IMR-90 (cell line): ENCODE measurements around the gene TRAP1. TPM values are rescaled to one million over a fixed set of nuclear protein-coding genes. Genes with fewer than 3 reads are reported as not detected.

ENCODE experiments used
- ATAC-seq: fragments of 200-7000 bp; cut with Tn5 transposase; 2 replicates; pipeline ENCODE4 v1.9.1; 2020; ENCODE audit warnings: low read depth, mild to moderate bottlenecking, moderate library complexity
- BruUV-seq: library from RNA; stranded (reverse); fragments of 400-500 nt; replicated peaks from 2 replicates; lab custom pipeline; 2021; lab: Mats Ljungman, UMichigan
- CTCF ChIA-PET: fragments of 300-600 bp; formaldehyde crosslinking; extraction: SDS; loops from one replicate; lab custom pipeline; 2021; ENCODE audit warnings: antibody characterized with exemption; lab: Yijun Ruan, JAX
- POLR2A ChIA-PET: fragments of 300-600 bp; sonication (Branson Sonifier 250); formaldehyde crosslinking; loops from one replicate; lab custom pipeline; 2022; ENCODE audit warnings: antibody characterized with exemption; ENCODE audit not compliant: unreplicated experiment; lab: Charles Lee
- DNase-seq: peaks from one replicate; pipeline ENCODE4 v3.0.0; 2013
- H2AFZ ChIP-seq: replicated peaks from 2 replicates; pipeline ENCODE3; 2013; ENCODE audit warnings: low read length, mild to moderate bottlenecking; ENCODE audit not compliant: poor library complexity
- H2AK5ac ChIP-seq: 2 replicates; pipeline ENCODE4 v1.6.1; 2013; ENCODE audit warnings: low read depth, low read length, inconsistent platforms
- H2AK9ac ChIP-seq: replicated peaks from 2 replicates; pipeline ENCODE3; 2013; ENCODE audit warnings: mild to moderate bottlenecking, low read depth, low read length, moderate library complexity; ENCODE audit not compliant: poor library complexity
- H2BK120ac ChIP-seq: 2 replicates; pipeline ENCODE4 v1.6.1; 2013; ENCODE audit warnings: low read depth, low read length, inconsistent platforms
- H2BK15ac ChIP-seq: 3 replicates; pipeline ENCODE4 v1.6.1; 2013; ENCODE audit warnings: low read depth, low read length, inconsistent platforms
- H2BK20ac ChIP-seq: 2 replicates; pipeline ENCODE4 v1.6.1; 2013; ENCODE audit warnings: low read depth, mild to moderate bottlenecking, inconsistent platforms, low read length, moderate library complexity
- H2BK5ac ChIP-seq: 2 replicates; pipeline ENCODE4 v1.6.1; 2013; ENCODE audit warnings: mild to moderate bottlenecking, low read depth, low read length, inconsistent platforms; ENCODE audit not compliant: poor library complexity, severe bottlenecking
- H3K14ac ChIP-seq: replicated peaks from 2 replicates; pipeline ENCODE4 v1.6.1; 2013; ENCODE audit warnings: low read depth, low read length, inconsistent platforms
- H3K18ac ChIP-seq: 2 replicates; pipeline ENCODE4 v1.6.1; 2013; ENCODE audit warnings: low read depth, low read length, control low read depth
- H3K23ac ChIP-seq: 2 replicates; pipeline ENCODE4 v1.6.1; 2013; ENCODE audit warnings: low read depth, low read length, inconsistent platforms
- H3K27ac ChIP-seq: 2 replicates; pipeline ENCODE4 v1.5.1; 2013; ENCODE audit warnings: mild to moderate bottlenecking, control low read depth, low read length; ENCODE audit not compliant: insufficient read depth
- H3K27me3 ChIP-seq: 2 replicates; pipeline ENCODE4 v1.6.1; 2013; ENCODE audit warnings: low read length; ENCODE audit not compliant: control insufficient read depth, insufficient read depth
- H3K36me3 ChIP-seq: 2 replicates; pipeline ENCODE4 v1.6.1; 2013; ENCODE audit warnings: low read length, mixed read lengths; ENCODE audit not compliant: control insufficient read depth, insufficient read depth
- H3K4ac ChIP-seq: 2 replicates; pipeline ENCODE4 v1.6.1; 2013; ENCODE audit warnings: low read depth, low read length, inconsistent platforms
- H3K4me1 ChIP-seq: 2 replicates; pipeline ENCODE4 v1.6.1; 2013; ENCODE audit warnings: low read length, mixed read lengths; ENCODE audit not compliant: control insufficient read depth, insufficient read depth
- H3K4me2 ChIP-seq: 2 replicates; pipeline ENCODE4 v1.6.1; 2013; ENCODE audit warnings: low read depth, mild to moderate bottlenecking, control low read depth, low read length, moderate library complexity
- H3K4me3 ChIP-seq: 2 replicates; pipeline ENCODE4 v1.5.1; 2013; ENCODE audit warnings: low read depth, mild to moderate bottlenecking, control low read depth, low read length, moderate library complexity; ENCODE audit not compliant: insufficient read depth
- H3K56ac ChIP-seq: 2 replicates; pipeline ENCODE4 v1.6.1; 2013; ENCODE audit warnings: low read length, inconsistent platforms; ENCODE audit not compliant: insufficient read depth; ENCODE audit errors: extremely low read depth
- H3K79me1 ChIP-seq, 2 experiments: 2 replicates each; pipeline ENCODE4 v1.6.1; 2013; ENCODE audit warnings: low read length in 2 of 2, inconsistent platforms in 1 of 2, low read depth in 1 of 2
- H3K9ac ChIP-seq: 2 replicates; pipeline ENCODE4 v1.6.1; 2013; ENCODE audit warnings: low read depth, low read length, control low read depth
- H3K9me1 ChIP-seq: 2 replicates; pipeline ENCODE4 v1.6.1; 2013; ENCODE audit warnings: low read length, inconsistent platforms; ENCODE audit not compliant: insufficient read depth
- H3K9me3 ChIP-seq: 2 replicates; pipeline ENCODE4 v1.6.1; 2013; ENCODE audit warnings: low read length; ENCODE audit not compliant: control insufficient read depth, insufficient read depth
- H4K20me1 ChIP-seq: 2 replicates; pipeline ENCODE4 v1.6.1; 2013; ENCODE audit warnings: low read length, inconsistent platforms; ENCODE audit not compliant: insufficient read depth
- H4K5ac ChIP-seq: 2 replicates; pipeline ENCODE4 v1.6.1; 2013; ENCODE audit warnings: mild to moderate bottlenecking, low read depth, low read length, control low read depth
- H4K8ac ChIP-seq, 2 experiments: 2 replicates each; pipeline ENCODE4 v1.6.1; 2013; ENCODE audit warnings: low read depth in 2 of 2, low read length in 2 of 2, control low read depth in 1 of 2, inconsistent platforms in 1 of 2
- H4K91ac ChIP-seq: 2 replicates; pipeline ENCODE4 v1.6.1; 2013; ENCODE audit warnings: low read depth, low read length, inconsistent platforms; ENCODE audit not compliant: insufficient read depth
- CEBPB ChIP-seq: IDR thresholded peaks from 2 replicates; pipeline ENCODE4 v1.6.1; 2012; ENCODE audit warnings: low read depth, low read length, improper control_type of control experiment
- MAZ ChIP-seq: IDR thresholded peaks from 2 replicates; pipeline ENCODE4 v1.6.1; 2012; ENCODE audit warnings: low read depth, mild to moderate bottlenecking, low read length, improper control_type of control experiment, moderate library complexity, borderline replicate concordance
- RAD21 ChIP-seq: IDR thresholded peaks from 2 replicates; pipeline ENCODE4 v1.6.1; 2012; ENCODE audit warnings: low read length, improper control_type of control experiment
- RCOR1 ChIP-seq: IDR thresholded peaks from 2 replicates; pipeline ENCODE4 v1.6.1; 2012; ENCODE audit warnings: mild to moderate bottlenecking, low read length, improper control_type of control experiment; ENCODE audit not compliant: insufficient replicate concordance
- WGBS, 2 experiments: methylation state at CpG; one replicate each; pipeline versions ENCODE4 v1.1.5 to v1.1.7; 2013; ENCODE audit warnings: missing lambda C conversion rate in 2 of 2; ENCODE audit not compliant: insufficient read length in 1 of 2; ENCODE audit errors: extremely low coverage in 2 of 2; 5-methylcytosine and 5-hydroxymethylcytosine counted together
- dilution Hi-C: fragments of 300-500 bp; cut with HindIII; formaldehyde crosslinking; loops from one replicate; pipeline ENCODE4 v1.14.3; 2018; ENCODE audit warnings: low sequenced_read_pairs; ENCODE audit not compliant: unreplicated experiment
- in situ Hi-C: fragments of 300-500 bp; cut with MboI; formaldehyde crosslinking; loops from 3 replicates; pipeline ENCODE4 v1.14.3; 2019; ENCODE audit warnings: low sequenced_read_pairs, inconsistent platforms, mixed read lengths
- intact Hi-C: fragments of 100-400 bp; cut with micrococcal nuclease; formaldehyde crosslinking; loops from 2 replicates; pipeline ENCODE4 v1.10.0; 2022
- polyA plus RNA-seq, 3 experiments: library from polyadenylated mRNA; depleted of rRNA; stranded (reverse); fragments of >200 nt; gene quantifications; 2 replicates each; pipeline ENCODE4 v1.2.3, GENCODE V29; 2012; ENCODE audit warnings: low replicate concordance in 1 of 3
- total RNA-seq: library from RNA; depleted of rRNA; stranded (reverse); fragments of >200 nt; gene quantifications from 2 replicates; pipeline ENCODE4 v1.2.3, GENCODE V29; 2012
- TF ChIP-seq, protein P1 (sequence below): fragments of 150-350 bp; IDR thresholded peaks from 2 replicates; pipeline ENCODE4 v1.6.1; 2016; ENCODE audit warnings: low read depth, mild to moderate bottlenecking, low read length, moderate library complexity, borderline replicate concordance
- TF ChIP-seq, protein P2 (sequence below): fragments of 150-350 bp; IDR thresholded peaks from 2 replicates; pipeline ENCODE4 v1.6.1; 2017; ENCODE audit warnings: mild to moderate bottlenecking, antibody characterized with exemption, low read length, low read depth

TRAP1 gene
- total and polyA plus RNA-seq, 2 of the 4 experiments (the other 2 are of a cell fraction), result 139 to 145 TPM

DNA sequence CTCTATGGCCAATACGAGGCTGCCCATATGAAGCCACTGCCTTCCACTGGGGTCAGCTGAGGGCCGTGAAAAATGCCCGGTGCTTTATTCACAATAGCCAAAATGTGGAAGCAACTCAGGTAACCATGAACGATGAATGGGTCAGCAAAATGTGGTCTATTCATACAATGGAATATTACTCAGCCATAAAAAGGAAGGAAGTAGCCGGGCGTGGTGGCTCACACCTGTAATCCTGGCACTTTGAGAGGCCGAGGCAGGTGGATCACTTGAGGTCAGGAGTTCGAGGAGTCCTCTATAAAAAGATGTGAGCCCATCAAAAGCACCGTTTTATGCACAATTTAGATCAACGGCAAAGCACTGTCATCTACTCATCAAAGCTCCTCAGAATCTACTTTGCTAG, 5.2 kb upstream of the TRAP1 start:
- H3K56ac ChIP-seq, result no peak overlapping the region
- H3K14ac ChIP-seq, result no peak overlapping the region
- no peak overlapping the region for H2AFZ ChIP-seq
- H2AK5ac ChIP-seq, result no peak overlapping the region
- no peak overlapping the region for H2BK5ac ChIP-seq
- H3K4me3 ChIP-seq, result no peak overlapping the region
- in situ Hi-C loops, result no loop called here
- H3K23ac ChIP-seq, result no peak overlapping the region
- peaks cover under 1% of the 10 kb centered on the region; the same call in 1 of the 2 replicates for H4K20me1 ChIP-seq
- TF ChIP-seq RAD21, result no peak
- TF ChIP-seq, protein P1, sequence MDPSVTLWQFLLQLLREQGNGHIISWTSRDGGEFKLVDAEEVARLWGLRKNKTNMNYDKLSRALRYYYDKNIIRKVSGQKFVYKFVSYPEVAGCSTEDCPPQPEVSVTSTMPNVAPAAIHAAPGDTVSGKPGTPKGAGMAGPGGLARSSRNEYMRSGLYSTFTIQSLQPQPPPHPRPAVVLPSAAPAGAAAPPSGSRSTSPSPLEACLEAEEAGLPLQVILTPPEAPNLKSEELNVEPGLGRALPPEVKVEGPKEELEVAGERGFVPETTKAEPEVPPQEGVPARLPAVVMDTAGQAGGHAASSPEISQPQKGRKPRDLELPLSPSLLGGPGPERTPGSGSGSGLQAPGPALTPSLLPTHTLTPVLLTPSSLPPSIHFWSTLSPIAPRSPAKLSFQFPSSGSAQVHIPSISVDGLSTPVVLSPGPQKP, result no peak
- no peak for TF ChIP-seq RCOR1
- no peak for TF ChIP-seq CEBPB
- TF ChIP-seq, protein P2, sequence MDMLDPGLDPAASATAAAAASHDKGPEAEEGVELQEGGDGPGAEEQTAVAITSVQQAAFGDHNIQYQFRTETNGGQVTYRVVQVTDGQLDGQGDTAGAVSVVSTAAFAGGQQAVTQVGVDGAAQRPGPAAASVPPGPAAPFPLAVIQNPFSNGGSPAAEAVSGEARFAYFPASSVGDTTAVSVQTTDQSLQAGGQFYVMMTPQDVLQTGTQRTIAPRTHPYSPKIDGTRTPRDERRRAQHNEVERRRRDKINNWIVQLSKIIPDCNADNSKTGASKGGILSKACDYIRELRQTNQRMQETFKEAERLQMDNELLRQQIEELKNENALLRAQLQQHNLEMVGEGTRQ, result no peak
- no peak for TF ChIP-seq MAZ
- no peaks in the 10 kb centered on the region for H3K27me3 ChIP-seq
- no peak overlapping the region for H3K9ac ChIP-seq
- H3K36me3 ChIP-seq, result peaks cover 11% of the 10 kb centered on the region
- H2BK15ac ChIP-seq, result no peak overlapping the region
- H2BK20ac ChIP-seq, result no peak overlapping the region
- ChIA-PET POLR2A (no interaction called here), CTCF (interaction anchor here (1.4 kb wide), 1 partner anchor 16 kb away, joined by 4 read pairs; no protein-coding TSS in a partner anchor)
- H4K8ac ChIP-seq, result no peak overlapping the region
- H3K4me2 ChIP-seq, result no peak overlapping the region
- intact Hi-C loops, result no loop called here
- H3K9me3 ChIP-seq, result no peaks in the 10 kb centered on the region
- H3K18ac ChIP-seq, result no peak overlapping the region
- H3K79me1 ChIP-seq, result peaks cover 5 to 11% of the 10 kb centered on the region in 2 experiments; a peak in 3 of 4 replicates
- peaks cover 9% of the 10 kb centered on the region; the same call in 1 of the 2 replicates for H3K9me1 ChIP-seq
- no peaks in the 10 kb centered on the region; the same call in 1 of the 2 replicates for H3K4me1 ChIP-seq
- no TSS peak for BruUV-seq
- WGBS, 2 experiments, result no CpG with 5 or more reads among the region's 10 CpGs
- H4K91ac ChIP-seq, result no peak overlapping the region
- no peak overlapping the region for H3K27ac ChIP-seq
- ATAC-seq (no peak), DNase-seq (no peak)
- H3K4ac ChIP-seq, result no peak overlapping the region
- H4K5ac ChIP-seq, result no peak overlapping the region
- no peak overlapping the region for H2AK9ac ChIP-seq
- dilution Hi-C loops, result no loop called here
- H2BK120ac ChIP-seq, result no peak overlapping the region
